Karpas-422 (cell line): ENCODE data around the gene SRMS. TPM values are rescaled to one million over a fixed set of nuclear protein-coding genes. Genes with fewer than 3 reads are reported as not detected.

Experiments used
- DNase-seq: peaks from one replicate; pipeline ENCODE4 v3.0.0-alpha.2; 2015
- H2AFZ ChIP-seq: fragments of 200-600 bp; sonication (generic); 2 replicates; pipeline ENCODE4 v1.6.1; 2014; ENCODE audit warnings: antibody characterized with exemption, low read length, mixed read lengths
- H3K27ac ChIP-seq: fragments of 200-600 bp; sonication (generic); 2 replicates; pipeline ENCODE4 v1.5.1; 2014; ENCODE audit warnings: mild to moderate bottlenecking, low read length, moderate library complexity
- H3K27me3 ChIP-seq: fragments of 200-600 bp; sonication (generic); 2 replicates; pipeline ENCODE4 v1.6.1; 2014; ENCODE audit warnings: low read length, mixed read lengths
- H3K36me3 ChIP-seq: fragments of 200-600 bp; sonication (generic); 2 replicates; pipeline ENCODE4 v1.6.1; 2014; ENCODE audit warnings: low read length, mixed read lengths; ENCODE audit not compliant: insufficient read depth
- H3K4me1 ChIP-seq: fragments of 200-600 bp; sonication (generic); 2 replicates; pipeline ENCODE4 v1.6.1; 2014; ENCODE audit warnings: mild to moderate bottlenecking, low read length, mixed read lengths
- H3K4me2 ChIP-seq: fragments of 200-600 bp; sonication (generic); 2 replicates; pipeline ENCODE4 v1.6.1; 2014; ENCODE audit warnings: low read length, low read depth, mild to moderate bottlenecking; ENCODE audit not compliant: poor library complexity, severe bottlenecking
- H3K4me3 ChIP-seq: fragments of 200-600 bp; sonication (generic); 2 replicates; pipeline ENCODE4 v1.5.1; 2014; ENCODE audit warnings: mild to moderate bottlenecking, antibody characterized with exemption, low read length, mixed read lengths
- H3K79me2 ChIP-seq: fragments of 200-600 bp; sonication (generic); 2 replicates; pipeline ENCODE4 v1.6.1; 2014; ENCODE audit warnings: mild to moderate bottlenecking, low read length, mixed read lengths
- H3K9ac ChIP-seq: fragments of 200-600 bp; sonication (generic); 2 replicates; pipeline ENCODE4 v1.6.0; 2014; ENCODE audit warnings: low read length
- H3K9me2 ChIP-seq: fragments of 200-600 bp; sonication (generic), shearing (Covaris generic); replicated peaks from 2 replicates; pipeline ENCODE4 v1.6.0; 2014; ENCODE audit warnings: mild to moderate bottlenecking, low read length, moderate library complexity; ENCODE audit not compliant: insufficient read depth
- H3K9me3 ChIP-seq: fragments of 300-700, 200-600 bp; sonication (generic); 2 replicates; pipeline ENCODE4 v1.6.1; 2014; ENCODE audit warnings: low read length, mixed read lengths
- H4K20me1 ChIP-seq: fragments of 200-600 bp; sonication (generic); 2 replicates; pipeline ENCODE4 v1.6.1; 2014; ENCODE audit warnings: mild to moderate bottlenecking, antibody characterized with exemption, low read length, low read depth; ENCODE audit not compliant: insufficient read depth
- total RNA-seq: library from RNA; depleted of rRNA; stranded (reverse); fragments of >200 nt; shearing (Covaris generic); gene quantifications from 2 replicates; pipeline ENCODE4 v1.2.3, GENCODE V29; 2014; ENCODE audit warnings: low replicate concordance

Gene SRMS
- total RNA-seq, 1 experiment from 2014 or later: not detected

DNA sequence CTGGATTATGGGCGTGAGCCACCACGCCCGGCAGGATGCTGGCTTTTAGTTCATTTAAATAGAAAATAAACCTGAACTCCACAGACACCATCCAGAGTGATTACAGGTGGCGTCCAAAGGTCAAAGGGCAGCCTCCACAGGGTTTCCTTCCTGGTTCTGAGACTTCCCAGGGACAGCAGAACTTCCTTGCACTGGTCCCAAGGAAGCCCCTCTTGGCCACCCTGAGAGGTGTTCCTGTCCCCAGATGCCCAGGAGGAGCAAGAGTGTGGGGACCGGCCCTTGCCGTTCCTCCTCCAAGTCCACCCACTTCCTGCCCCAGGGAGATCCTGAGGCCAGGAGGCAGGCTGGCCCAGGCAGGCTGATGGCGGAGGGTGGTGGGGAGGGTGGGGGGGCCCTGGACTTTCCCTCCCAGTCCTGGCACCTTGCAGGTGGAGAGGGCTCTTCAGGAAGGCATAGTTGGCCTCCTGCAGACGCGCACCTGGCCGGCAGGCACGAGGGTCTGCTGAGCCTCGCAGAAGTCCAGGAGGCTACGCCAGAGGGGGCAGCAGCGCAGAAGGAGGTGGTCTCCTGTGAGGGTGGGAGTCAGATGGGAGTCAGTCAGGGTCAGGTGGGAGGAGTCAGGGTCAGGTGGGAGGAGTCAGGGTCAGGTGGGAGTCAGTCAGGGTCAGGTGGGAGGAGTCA is 11.4 kb upstream of the SRMS start:
- H3K27me3 ChIP-seq: no peaks in the 10 kb centered on the region
- no peak for DNase-seq
- no peak overlapping the region for H3K4me2 ChIP-seq
- no peak overlapping the region for H3K9ac ChIP-seq
- 0 out of 2 replicates have a peak, but pooled peaks cover 13% of the 10 kb centered on the region for H4K20me1 ChIP-seq
- no peak overlapping the region for H3K4me3 ChIP-seq
- no peaks in the 10 kb centered on the region for H3K36me3 ChIP-seq
- H2AFZ ChIP-seq: no peak overlapping the region
- no peaks in the 10 kb centered on the region for H3K79me2 ChIP-seq
- peaks cover 20% of the 10 kb centered on the region for H3K4me1 ChIP-seq
- H3K27ac ChIP-seq: no peak overlapping the region
- H3K9me2 ChIP-seq: no peaks in the 10 kb centered on the region
- H3K9me3 ChIP-seq: no peaks in the 10 kb centered on the region

DNA sequence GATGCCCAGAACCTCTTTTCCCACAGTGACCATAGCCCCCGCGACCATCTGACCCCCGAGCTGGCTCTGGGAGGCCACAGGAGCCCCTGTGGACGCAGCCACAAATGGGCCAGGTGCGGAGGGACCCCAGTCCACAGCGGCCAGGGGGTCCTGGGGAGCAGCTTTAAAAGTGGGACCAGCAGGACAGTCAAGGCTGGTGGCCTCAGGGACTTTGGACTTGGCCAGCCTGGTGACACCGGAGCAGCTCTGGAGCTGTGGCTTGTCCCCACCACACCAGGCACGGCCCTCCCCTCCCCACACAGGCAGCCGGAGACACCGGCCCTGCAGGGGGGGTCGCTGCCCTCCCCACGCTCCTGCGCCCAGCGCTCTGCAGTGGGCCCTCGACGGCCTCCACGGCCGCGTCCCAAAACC is 9.9 kb upstream of the SRMS start:
- H4K20me1 ChIP-seq: peaks cover 13% of the 10 kb centered on the region; the same call in 1 of the 2 replicates
- no peak overlapping the region for H3K9ac ChIP-seq
- no peak overlapping the region for H3K4me2 ChIP-seq
- H3K36me3 ChIP-seq: no peaks in the 10 kb centered on the region
- H3K27me3 ChIP-seq: no peaks in the 10 kb centered on the region
- H3K4me1 ChIP-seq: peaks cover 32% of the 10 kb centered on the region
- H3K27ac ChIP-seq: no peak overlapping the region
- no peaks in the 10 kb centered on the region for H3K9me2 ChIP-seq
- H3K4me3 ChIP-seq: no peak overlapping the region
- H2AFZ ChIP-seq: no peak overlapping the region
- no peak for DNase-seq
- H3K9me3 ChIP-seq: no peaks in the 10 kb centered on the region
- H3K79me2 ChIP-seq: no peaks in the 10 kb centered on the region

GRCh38 chr20:63556873-63557478 is 9.4 kb upstream of the SRMS start:
- no peak for DNase-seq
- Histone ChIP-seq H4K20me1 (peaks cover 16% of the 10 kb centered on the region; the same call in 1 of the 2 replicates), H3K9me2 (no peaks in the 10 kb centered on the region), H3K4me2 (no peak overlapping the region), H3K27ac (no peak overlapping the region), H3K79me2 (no peaks in the 10 kb centered on the region), H2AFZ (no peak overlapping the region), H3K4me1 (peaks cover 37% of the 10 kb centered on the region), H3K27me3 (no peaks in the 10 kb centered on the region), H3K9ac (no peak overlapping the region), H3K4me3 (no peak overlapping the region), H3K36me3 (no peaks in the 10 kb centered on the region), H3K9me3 (no peaks in the 10 kb centered on the region)

GRCh38 chr20:63555661-63556381 is 8.3 kb upstream of the SRMS start:
- H3K27ac ChIP-seq: no peak overlapping the region
- H3K36me3 ChIP-seq: no peaks in the 10 kb centered on the region
- no peaks in the 10 kb centered on the region for H3K27me3 ChIP-seq
- peaks cover 43% of the 10 kb centered on the region for H3K4me1 ChIP-seq
- H3K9ac ChIP-seq: peak overlapping the region; percentile 55; the same call in 1 of the 2 replicates
- H3K4me3 ChIP-seq: no peak overlapping the region
- no peaks in the 10 kb centered on the region for H3K9me2 ChIP-seq
- H3K79me2 ChIP-seq: no peaks in the 10 kb centered on the region
- H3K4me2 ChIP-seq: peak overlapping the region; percentile 71
- peaks cover 16% of the 10 kb centered on the region; the same call in 1 of the 2 replicates for H4K20me1 ChIP-seq
- DNase-seq: no peak
- H3K9me3 ChIP-seq: no peaks in the 10 kb centered on the region
- H2AFZ ChIP-seq: no peak overlapping the region

GRCh38 chr20:63554361-63555278 is 7.1 kb upstream of the SRMS start:
- Histone ChIP-seq H3K27me3 (no peaks in the 10 kb centered on the region), H3K9ac (peak overlapping the region; percentile 55), H3K9me2 (no peaks in the 10 kb centered on the region), H3K27ac (peak overlapping the region; percentile 55), H3K9me3 (no peaks in the 10 kb centered on the region), H2AFZ (no peak overlapping the region), H3K4me1 (peaks cover 44% of the 10 kb centered on the region), H3K4me3 (peak overlapping the region; percentile 60), H3K36me3 (no peaks in the 10 kb centered on the region), H4K20me1 (peaks cover 16% of the 10 kb centered on the region; the same call in 1 of the 2 replicates), H3K4me2 (peak overlapping the region; percentile 71), H3K79me2 (no peaks in the 10 kb centered on the region)
- peak; percentile 82 for DNase-seq

- H3K9me2 ChIP-seq: no peaks in the 10 kb centered on the region
- peak within 1 kb of the TSS; percentile 60 for H3K4me3 ChIP-seq
- H3K4me1 ChIP-seq: peaks cover 44% of the 10 kb centered on the region
- peak within 1 kb of the TSS; percentile 83 for H3K27ac ChIP-seq
- peaks cover 16% of the 10 kb centered on the region; the same call in 1 of the 2 replicates for H4K20me1 ChIP-seq
- H3K79me2 ChIP-seq: no peaks in the 10 kb centered on the region
- no peaks in the 10 kb centered on the region for H3K36me3 ChIP-seq
- no peaks in the 10 kb centered on the region for H3K27me3 ChIP-seq
- peak within 1 kb of the TSS; percentile 71 for H3K4me2 ChIP-seq
- H2AFZ ChIP-seq: no peak within 1 kb of the TSS
- peak within 1 kb of the TSS; percentile 55 for H3K9ac ChIP-seq
- DNase-seq: peak; percentile 73
- H3K9me3 ChIP-seq: no peaks in the 10 kb centered on the region
Observed at GRCh38 chr20:63553933-63554290, 6.4 kb upstream of the SRMS start, which contains the start of gene FNDC11. Gene FNDC11, plus strand, starts transcription at chr20:63554159. Its CDS starts 1,505 bp downstream, at chr20:63555664.

DNA sequence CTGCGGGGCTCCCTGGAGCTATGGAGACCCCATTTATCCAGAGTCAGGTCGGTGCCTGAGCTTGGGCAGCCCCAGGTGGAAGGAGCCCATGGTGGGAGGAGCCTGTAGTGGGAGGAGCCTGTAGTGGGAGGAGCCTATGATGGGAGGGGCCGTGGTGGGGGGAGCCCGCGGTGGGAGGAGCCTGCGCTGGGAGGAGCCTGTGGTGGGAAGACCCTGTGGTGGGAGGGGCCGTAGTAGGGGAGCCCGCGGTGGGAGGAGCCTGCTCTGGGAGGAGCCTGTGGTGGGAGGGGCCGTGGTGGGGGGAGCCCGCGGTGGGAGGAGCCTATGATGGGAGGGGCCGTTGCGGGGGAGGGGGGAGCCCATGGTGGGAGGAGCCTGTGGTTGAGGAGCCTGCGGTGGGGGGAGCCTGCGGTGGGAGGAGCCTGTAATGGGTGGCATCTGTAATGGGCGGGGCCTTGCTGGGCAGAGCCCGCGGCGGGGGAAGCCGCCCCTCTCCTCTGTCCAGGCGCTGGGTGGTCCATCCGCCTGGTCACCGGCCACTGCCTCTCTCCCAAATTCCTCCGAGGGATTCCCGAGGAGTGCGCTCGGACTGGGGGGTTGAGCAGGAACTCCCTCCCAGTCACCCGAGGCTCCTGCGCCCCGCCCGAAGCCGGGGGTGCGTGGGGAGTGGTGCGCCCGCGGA is 5.8 kb upstream of the SRMS start:
- Histone ChIP-seq H3K9me2 (no peaks in the 10 kb centered on the region), H2AFZ (no peak overlapping the region), H3K9ac (peak overlapping the region; percentile 55), H3K4me1 (peaks cover 48% of the 10 kb centered on the region), H3K27me3 (no peaks in the 10 kb centered on the region), H3K9me3 (no peaks in the 10 kb centered on the region), H4K20me1 (peaks cover 16% of the 10 kb centered on the region; the same call in 1 of the 2 replicates), H3K4me2 (peak overlapping the region; percentile 71), H3K36me3 (no peaks in the 10 kb centered on the region), H3K79me2 (no peaks in the 10 kb centered on the region), H3K4me3 (peak overlapping the region; percentile 60), H3K27ac (peak overlapping the region; percentile 83)
- DNase-seq: peak; percentile 94
